Neural cell (in vitro differentiated cells): ENCODE data around the gene SPATA13. TPM values are rescaled to one million over a fixed set of nuclear protein-coding genes. Genes with fewer than 3 reads are reported as not detected.
A peak's percentile ranks its signal among the peaks of the same experiment; 100 is the strongest.

ENCODE experiments used
- H2AFZ ChIP-seq: fragments of 200-600, 300-800 bp; sonication (generic), shearing (Covaris generic); 2 replicates; pipeline ENCODE4 v1.6.0; 2014; ENCODE audit warnings: low read depth, mild to moderate bottlenecking, antibody characterized with exemption, low read length, moderate library complexity
- H3F3A ChIP-seq: fragments of 200-600 bp; shearing (Covaris generic); 2 replicates; pipeline ENCODE4 v1.6.1; 2016; ENCODE audit warnings: mild to moderate bottlenecking, moderate library complexity, mixed read lengths, antibody characterized with exemption, low read length; ENCODE audit not compliant: insufficient read depth, poor library complexity, severe bottlenecking
- H3K27ac ChIP-seq: fragments of 200-600, 300-800 bp; sonication (generic), shearing (Covaris generic); 2 replicates; pipeline ENCODE4 v1.5.1; 2014; ENCODE audit warnings: mild to moderate bottlenecking, low read length, moderate library complexity
- H3K27me3 ChIP-seq: fragments of 300-800, 200-600 bp; sonication (generic), shearing (Covaris generic); 2 replicates; pipeline ENCODE4 v1.6.0; 2014; ENCODE audit warnings: mild to moderate bottlenecking, low read depth, low read length, moderate library complexity; ENCODE audit not compliant: insufficient read depth
- H3K36me3 ChIP-seq: fragments of 300-800, 200-600 bp; sonication (generic), shearing (Covaris generic); 2 replicates; pipeline ENCODE4 v1.5.1; 2014; ENCODE audit warnings: mild to moderate bottlenecking, antibody characterized with exemption, low read length, moderate library complexity; ENCODE audit not compliant: insufficient read depth
- H3K4me2 ChIP-seq: fragments of 300-800, 200-600 bp; sonication (generic), shearing (Covaris generic); 2 replicates; pipeline ENCODE4 v1.6.0; 2014; ENCODE audit warnings: mild to moderate bottlenecking, low read length
- H3K4me3 ChIP-seq: fragments of 300-800, 200-600 bp; sonication (generic), shearing (Covaris generic); 2 replicates; pipeline ENCODE4 v1.5.1; 2014; ENCODE audit warnings: mild to moderate bottlenecking, low read length, moderate library complexity
- H3K79me2 ChIP-seq: fragments of 200-600 bp; shearing (Covaris generic); replicated peaks from 2 replicates; pipeline ENCODE4 v1.6.0; 2014; ENCODE audit warnings: mild to moderate bottlenecking, low read length, moderate library complexity; ENCODE audit not compliant: insufficient read depth
- H3K9ac ChIP-seq: fragments of 300-800, 200-600 bp; sonication (generic), shearing (Covaris generic); 2 replicates; pipeline ENCODE4 v1.6.1; 2016; ENCODE audit warnings: mild to moderate bottlenecking, low read length, mixed read lengths
- H3K9me2 ChIP-seq: fragments of 200-600 bp; shearing (Covaris generic); 2 replicates; pipeline ENCODE4 v1.6.1; 2016; ENCODE audit warnings: mild to moderate bottlenecking, low read length, mixed read lengths; ENCODE audit not compliant: insufficient read depth
- H3K9me3 ChIP-seq: fragments of 200-600, 300-800 bp; sonication (generic), shearing (Covaris generic); 2 replicates; pipeline ENCODE4 v1.6.1; 2016; ENCODE audit warnings: mild to moderate bottlenecking, mixed run types, low read length, moderate library complexity, mixed read lengths
- H4K20me1 ChIP-seq: fragments of 200-600 bp; shearing (Covaris generic); 2 replicates; pipeline ENCODE4 v1.6.1; 2016; ENCODE audit warnings: mild to moderate bottlenecking, mixed run types; ENCODE audit not compliant: insufficient read depth
- EP300 ChIP-seq: fragments of 450-650 bp; conservative IDR thresholded peaks from 2 replicates; pipeline ENCODE4 v1.6.1; 2014; ENCODE audit warnings: antibody characterized with exemption, mild to moderate bottlenecking, moderate library complexity; ENCODE audit not compliant: poor library complexity, severe bottlenecking
- EZH2 ChIP-seq: fragments of 200-600, 300-800 bp; shearing (Covaris generic), sonication (generic); IDR thresholded peaks from 2 replicates; pipeline ENCODE4 v1.6.1; 2014; ENCODE audit warnings: antibody characterized with exemption, low read length, borderline replicate concordance, mild to moderate bottlenecking; ENCODE audit not compliant: insufficient read depth, poor library complexity, severe bottlenecking
- MXI1 ChIP-seq: fragments of 450-650 bp; conservative IDR thresholded peaks from 2 replicates; pipeline ENCODE4 v1.6.1; 2014; ENCODE audit warnings: antibody characterized with exemption, mild to moderate bottlenecking; ENCODE audit not compliant: poor library complexity, severe bottlenecking
- POLR2AphosphoS5 ChIP-seq: IDR thresholded peaks from 2 replicates; pipeline ENCODE4 v1.6.1; 2012
- RAD21 ChIP-seq: fragments of 450-650 bp; conservative IDR thresholded peaks from 2 replicates; pipeline ENCODE4 v1.6.1; 2014; ENCODE audit warnings: antibody characterized with exemption, mild to moderate bottlenecking, moderate library complexity
- SMC3 ChIP-seq: fragments of 450-650 bp; conservative IDR thresholded peaks from 2 replicates; pipeline ENCODE4 v1.6.1; 2014; ENCODE audit warnings: antibody characterized with exemption, mild to moderate bottlenecking, moderate library complexity; ENCODE audit not compliant: poor library complexity
- TAF1 ChIP-seq: IDR thresholded peaks from 2 replicates; pipeline ENCODE4 v1.6.1; 2012; ENCODE audit warnings: low read depth
- polyA plus RNA-seq: library from polyadenylated mRNA; depleted of rRNA; stranded (reverse); fragments of >200 nt; gene quantifications from 2 replicates; pipeline ENCODE4 v1.2.3, GENCODE V29; 2014
- TF ChIP-seq, protein P1 (sequence below): fragments of 450-650 bp; IDR thresholded peaks from 2 replicates; pipeline ENCODE4 v1.5.1; 2014; ENCODE audit warnings: antibody characterized with exemption, mild to moderate bottlenecking, moderate library complexity; ENCODE audit not compliant: poor library complexity, severe bottlenecking
- TF ChIP-seq, protein P2 (sequence below): IDR thresholded peaks from 2 replicates; pipeline ENCODE4 v1.6.1; 2012; ENCODE audit warnings: borderline replicate concordance

Gene SPATA13
- polyA plus RNA-seq, 1 donor from 2014 or later: 15.5 TPM

DNA sequence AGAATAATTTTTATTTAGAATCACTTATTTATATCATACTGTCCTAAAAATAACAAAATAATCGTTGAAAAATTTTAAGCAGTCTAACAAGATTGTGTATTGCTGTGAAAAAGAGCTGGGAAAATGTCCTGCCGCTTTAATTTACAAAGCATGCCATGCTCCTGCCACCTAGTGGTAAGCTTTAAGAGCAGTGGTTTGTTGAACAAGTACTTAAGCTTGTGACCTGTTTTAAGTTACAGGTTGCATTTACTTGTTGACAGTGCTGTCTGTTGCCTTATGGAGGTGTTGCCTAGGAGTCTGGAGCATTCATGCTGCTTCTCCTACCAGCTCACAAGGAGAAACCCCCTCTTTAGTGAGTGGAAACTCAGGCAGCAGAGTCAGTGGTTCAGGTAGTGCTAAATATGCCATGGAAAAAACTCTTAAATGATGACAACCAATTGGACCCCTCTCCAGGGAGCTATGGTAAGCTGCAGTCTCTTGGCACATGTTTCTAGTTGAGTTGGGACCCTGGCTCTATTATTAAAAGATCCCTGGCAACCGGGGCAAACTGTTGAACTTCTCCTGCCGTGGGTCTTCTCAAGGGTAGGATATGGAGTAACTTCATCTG, 68.4 kb downstream of the SPATA13 start:
- Histone ChIP-seq H3K27me3 (no peaks in the 10 kb centered on the region), H3K9ac (no peak overlapping the region), H3K27ac (no peak overlapping the region), H3K9me3 (no peaks in the 10 kb centered on the region), H3K9me2 (no peaks in the 10 kb centered on the region), H3F3A (no peaks in the 10 kb centered on the region), H3K4me2 (no peak overlapping the region), H4K20me1 (no peaks in the 10 kb centered on the region), H3K36me3 (no peaks in the 10 kb centered on the region), H3K4me3 (no peak overlapping the region), H2AFZ (no peak overlapping the region), H3K79me2 (peaks cover 9% of the 10 kb centered on the region)
- TF ChIP-seq POLR2AphosphoS5 (no peak), RAD21 (peak; percentile 83), SMC3 (peak; percentile 89)
- TF ChIP-seq, protein P1, sequence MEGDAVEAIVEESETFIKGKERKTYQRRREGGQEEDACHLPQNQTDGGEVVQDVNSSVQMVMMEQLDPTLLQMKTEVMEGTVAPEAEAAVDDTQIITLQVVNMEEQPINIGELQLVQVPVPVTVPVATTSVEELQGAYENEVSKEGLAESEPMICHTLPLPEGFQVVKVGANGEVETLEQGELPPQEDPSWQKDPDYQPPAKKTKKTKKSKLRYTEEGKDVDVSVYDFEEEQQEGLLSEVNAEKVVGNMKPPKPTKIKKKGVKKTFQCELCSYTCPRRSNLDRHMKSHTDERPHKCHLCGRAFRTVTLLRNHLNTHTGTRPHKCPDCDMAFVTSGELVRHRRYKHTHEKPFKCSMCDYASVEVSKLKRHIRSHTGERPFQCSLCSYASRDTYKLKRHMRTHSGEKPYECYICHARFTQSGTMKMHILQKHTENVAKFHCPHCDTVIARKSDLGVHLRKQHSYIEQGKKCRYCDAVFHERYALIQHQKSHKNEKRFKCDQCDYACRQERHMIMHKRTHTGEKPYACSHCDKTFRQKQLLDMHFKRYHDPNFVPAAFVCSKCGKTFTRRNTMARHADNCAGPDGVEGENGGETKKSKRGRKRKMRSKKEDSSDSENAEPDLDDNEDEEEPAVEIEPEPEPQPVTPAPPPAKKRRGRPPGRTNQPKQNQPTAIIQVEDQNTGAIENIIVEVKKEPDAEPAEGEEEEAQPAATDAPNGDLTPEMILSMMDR: peak; percentile 89

DNA sequence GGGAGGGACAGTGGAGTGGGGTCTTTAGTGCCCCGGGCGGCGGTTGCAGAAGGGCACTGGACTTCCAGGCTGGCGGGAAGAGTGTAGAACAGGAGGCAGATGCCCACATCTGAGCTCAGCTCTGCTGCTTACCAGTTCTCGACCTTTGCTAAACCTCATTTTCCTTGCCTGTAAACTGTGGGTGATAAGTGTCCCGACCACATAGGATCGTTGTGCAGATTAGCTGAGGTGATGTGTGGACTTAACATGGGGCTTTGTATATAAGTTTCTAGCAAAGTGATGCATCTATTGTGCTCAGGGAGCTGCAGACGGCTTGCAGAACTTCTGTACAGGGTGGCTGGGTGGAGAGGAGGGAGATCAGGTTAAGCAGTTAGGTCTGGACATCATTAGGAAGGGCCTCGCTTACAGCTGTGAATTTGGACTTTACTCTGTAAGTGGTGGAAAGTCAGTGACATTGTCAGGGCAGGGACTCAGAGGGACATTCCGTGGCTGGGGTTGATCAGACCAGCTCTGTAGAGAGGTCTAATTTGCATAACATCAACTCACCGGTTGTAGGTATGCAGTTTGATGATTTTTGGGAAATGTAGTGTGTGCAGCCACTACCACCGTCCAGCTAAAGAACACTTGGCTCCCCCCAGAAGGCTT, 70.0 kb downstream of the SPATA13 start:
- no peaks in the 10 kb centered on the region for H3F3A ChIP-seq
- no peaks in the 10 kb centered on the region for H3K27me3 ChIP-seq
- H3K4me3 ChIP-seq: no peak overlapping the region
- no peaks in the 10 kb centered on the region for H3K9me2 ChIP-seq
- H3K36me3 ChIP-seq: no peaks in the 10 kb centered on the region
- no peak overlapping the region for H2AFZ ChIP-seq
- peaks cover 12% of the 10 kb centered on the region for H3K79me2 ChIP-seq
- no peak overlapping the region for H3K9ac ChIP-seq
- H3K27ac ChIP-seq: no peak overlapping the region
- H3K4me2 ChIP-seq: no peak overlapping the region
- H3K9me3 ChIP-seq: no peaks in the 10 kb centered on the region
- TF ChIP-seq POLR2AphosphoS5: no peak
- TF ChIP-seq, protein P2, sequence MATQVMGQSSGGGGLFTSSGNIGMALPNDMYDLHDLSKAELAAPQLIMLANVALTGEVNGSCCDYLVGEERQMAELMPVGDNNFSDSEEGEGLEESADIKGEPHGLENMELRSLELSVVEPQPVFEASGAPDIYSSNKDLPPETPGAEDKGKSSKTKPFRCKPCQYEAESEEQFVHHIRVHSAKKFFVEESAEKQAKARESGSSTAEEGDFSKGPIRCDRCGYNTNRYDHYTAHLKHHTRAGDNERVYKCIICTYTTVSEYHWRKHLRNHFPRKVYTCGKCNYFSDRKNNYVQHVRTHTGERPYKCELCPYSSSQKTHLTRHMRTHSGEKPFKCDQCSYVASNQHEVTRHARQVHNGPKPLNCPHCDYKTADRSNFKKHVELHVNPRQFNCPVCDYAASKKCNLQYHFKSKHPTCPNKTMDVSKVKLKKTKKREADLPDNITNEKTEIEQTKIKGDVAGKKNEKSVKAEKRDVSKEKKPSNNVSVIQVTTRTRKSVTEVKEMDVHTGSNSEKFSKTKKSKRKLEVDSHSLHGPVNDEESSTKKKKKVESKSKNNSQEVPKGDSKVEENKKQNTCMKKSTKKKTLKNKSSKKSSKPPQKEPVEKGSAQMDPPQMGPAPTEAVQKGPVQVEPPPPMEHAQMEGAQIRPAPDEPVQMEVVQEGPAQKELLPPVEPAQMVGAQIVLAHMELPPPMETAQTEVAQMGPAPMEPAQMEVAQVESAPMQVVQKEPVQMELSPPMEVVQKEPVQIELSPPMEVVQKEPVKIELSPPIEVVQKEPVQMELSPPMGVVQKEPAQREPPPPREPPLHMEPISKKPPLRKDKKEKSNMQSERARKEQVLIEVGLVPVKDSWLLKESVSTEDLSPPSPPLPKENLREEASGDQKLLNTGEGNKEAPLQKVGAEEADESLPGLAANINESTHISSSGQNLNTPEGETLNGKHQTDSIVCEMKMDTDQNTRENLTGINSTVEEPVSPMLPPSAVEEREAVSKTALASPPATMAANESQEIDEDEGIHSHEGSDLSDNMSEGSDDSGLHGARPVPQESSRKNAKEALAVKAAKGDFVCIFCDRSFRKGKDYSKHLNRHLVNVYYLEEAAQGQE: no peak
- no peak for TF ChIP-seq RAD21
- no peak for TF ChIP-seq EZH2
- no peak for TF ChIP-seq SMC3
- TF ChIP-seq EP300: no peak
- TF ChIP-seq, protein P1: no peak
- TF ChIP-seq MXI1: no peak
- no peak for TF ChIP-seq TAF1
- H4K20me1 ChIP-seq: no peaks in the 10 kb centered on the region
